Adrenal gland (tissue), 12 donors: ENCODE results near the gene TMEM91. TPM values are rescaled to one million over a fixed set of nuclear protein-coding genes. Genes with fewer than 3 reads are reported as not detected.

Source experiments
- DNase-seq, 7 donors: peaks; one replicate each; pipeline ENCODE4 v3.0.0-alpha.2; 2019 to 2020
- H3K27ac ChIP-seq, 5 donors: fragments of 200-600 bp; sonication (generic) in 4 of 5; 1 replicate in 3 of 5; 2 replicates in 2 of 5; pipeline versions ENCODE4 v1.5.1 to v1.8.0; 2016 to 2020; ENCODE audit warnings: mild to moderate bottlenecking in 1 of 5
- H3K27me3 ChIP-seq: fragments of 200-600 bp; 2 replicates; pipeline ENCODE4 v1.8.0; 2021
- H3K36me3 ChIP-seq, 2 donors: fragments of 200-600 bp; replicated peaks in 1 of 2; 1 replicate in 1 of 2; 2 replicates in 1 of 2; pipeline versions ENCODE4 v1.5.1 to v1.8.0; 2018 to 2022
- H3K4me1 ChIP-seq, 2 donors: fragments of 200-600 bp; replicated peaks in 1 of 2; 1 replicate in 1 of 2; 2 replicates in 1 of 2; pipeline versions ENCODE4 v1.5.1 to v1.8.0; 2018 to 2021
- H3K4me3 ChIP-seq, 4 donors: fragments of 200-600 bp; sonication (generic) in 3 of 4; one replicate each; pipeline ENCODE4 v1.5.1; 2016 to 2018
- H3K9me3 ChIP-seq, 3 donors: fragments of 200-600 bp; sonication (generic) in 1 of 3; replicated peaks in 1 of 3; 1 replicate in 2 of 3; 2 replicates in 1 of 3; pipeline versions ENCODE4 v1.5.1 to v1.8.0; 2016 to 2021
- CTCF ChIP-seq, 6 experiments: fragments of 450-650 bp in 4 of 6; fragments of 200-600 bp in 2 of 6; sonication (generic) in 1 of 6; IDR thresholded peaks; 1 replicate in 5 of 6; 2 replicates in 1 of 6; pipeline versions ENCODE4 v1.5.1 to v1.8.0; 2016 to 2021; ENCODE audit warnings: antibody characterized with exemption in 6 of 6, mild to moderate bottlenecking in 2 of 6, moderate library complexity in 1 of 6
- POLR2A ChIP-seq, 2 donors: fragments of 450-650 bp; IDR thresholded peaks; one replicate each; pipeline ENCODE4 v1.6.1; 2017; ENCODE audit warnings: antibody characterized with exemption in 2 of 2, mild to moderate bottlenecking in 2 of 2, moderate library complexity in 1 of 2
- WGBS, 4 donors: extraction: QIAGEN DNeasy Blood & Tissue Kit in 2 of 4; methylation state at CpG; one replicate each; pipeline versions ENCODE4 v1.1.5 to v1.1.7; 2013 to 2017; 5-methylcytosine and 5-hydroxymethylcytosine counted together
- intact Hi-C, 2 donors: fragments of 100-400 bp; cut with DNase I; formaldehyde crosslinking; loops; one replicate each; pipeline versions ENCODE4 v1.14.1 to v1.15.0; 2022 to 2023
- polyA plus RNA-seq, 3 donors: library from polyadenylated mRNA; stranded (reverse); fragments of 200-250 nt in 2 of 3; fragments of 350-450 nt in 1 of 3; fragmentation: Illumina TruSeq in 1 of 3; extraction: RNeasy Lipid Tissue Mini Kit (QIAGEN cat#74804) in 1 of 3; gene quantifications; one replicate each; pipeline ENCODE4 v1.2.3, GENCODE V29; 2013 to 2014
- total RNA-seq, 9 donors: library from RNA; depleted of rRNA in 4 of 9; stranded (reverse); fragments of >200 nt in 4 of 9; fragments of 120-200 nt in 1 of 9; fragmentation: NEBNext Ultra II Directional in 1 of 9; extraction: Animal tissue kit (Norgen Biotek cat#: 25700) in 1 of 9; gene quantifications; one replicate each; pipeline versions ENCODE4 v1.1.0 to v1.2.4, GENCODE V29; 2013 to 2023
- donor health status: healthy with polysubstance abuse.
- donor health status: Bipolar disorder and iron deficiency.
- donor health status: DM: yes; HTN: yes; CAD: no.
- donor health status: DM: no; HTN: no; CAD: no.
- donor health status: DM: no; HTN: no; CAD: no.
- donor health status: DM: yes; HTN: yes; CAD: no.

The TMEM91 gene
- total and polyA plus RNA-seq, 12 donors: 1.9 to 88.6 (median 9.6) TPM

- intact Hi-C loops: no loop called here
- H3K4me1 ChIP-seq: peaks cover 11 to 20% of the 10 kb centered on the region in 2 donors
Observed at GRCh38 chr19:41402010-41402409, 25.7 kb downstream of the TMEM91 start.

DNA sequence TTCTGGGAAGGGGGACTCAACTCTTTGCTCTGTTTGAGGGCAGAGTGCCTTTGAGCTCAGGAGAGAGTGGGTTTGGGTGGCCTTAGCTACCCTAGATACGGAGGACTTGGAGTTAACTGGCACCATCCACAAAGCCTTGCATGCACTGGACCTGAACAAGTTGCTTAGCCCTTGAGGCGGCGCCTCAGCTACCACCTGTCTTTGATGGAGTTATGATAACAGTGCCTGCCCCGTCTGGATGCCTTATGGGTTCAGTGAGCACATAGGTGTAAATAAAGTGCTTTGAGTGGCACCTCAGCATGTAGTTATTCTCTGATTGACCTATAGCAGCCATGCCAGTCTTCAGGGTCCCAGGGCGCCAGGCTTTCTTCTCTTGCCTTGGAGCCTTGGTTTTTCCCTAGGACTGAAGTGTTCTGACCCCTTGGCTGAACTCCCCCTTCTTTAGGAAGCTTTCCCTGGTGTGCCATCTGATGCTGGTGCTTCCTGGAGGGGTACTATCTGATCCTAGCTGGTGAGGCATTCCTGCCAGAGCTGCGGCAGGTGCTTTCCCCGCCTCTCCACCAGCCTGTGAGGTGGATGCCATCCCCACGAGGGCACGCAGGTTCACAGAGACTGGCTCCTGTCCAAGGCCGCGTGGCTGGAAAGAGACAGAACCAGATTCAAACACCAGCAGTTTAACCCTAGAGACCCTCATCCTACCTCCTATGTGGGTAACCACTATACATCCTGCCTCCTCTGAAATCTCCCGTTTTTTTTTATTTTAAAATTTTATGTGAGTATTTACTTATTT is 27.0 kb downstream of the TMEM91 start:
- Histone ChIP-seq H3K27ac (no peak overlapping the region), H3K27me3 (no peaks in the 10 kb centered on the region), H3K4me3 (no peak overlapping the region), H3K36me3 (no peaks in the 10 kb centered on the region), H3K9me3 (no peaks in the 10 kb centered on the region), H3K4me1 (peaks cover 7 to 16% of the 10 kb centered on the region in 2 donors)
- WGBS, 4 donors: 54 to 73% (median 66%) methylated on average over 8 to 12 of the region's 12 CpGs
- no peak for DNase-seq
- no peak for TF ChIP-seq CTCF (IDR thresholded peaks at IDR 0.05)
- TF ChIP-seq POLR2A (IDR thresholded peaks at IDR 0.05): no peak
- intact Hi-C loops: no loop called here

More at GRCh38 chr19:41402010-41402409, 25.7 kb downstream of the TMEM91 start:
- WGBS, 4 donors: 76 to 90% (median 83%) methylated on average over 3 of the region's 3 CpGs
- Histone ChIP-seq H3K27me3 (no peaks in the 10 kb centered on the region), H3K9me3 (no peaks in the 10 kb centered on the region), H3K36me3 (no peaks in the 10 kb centered on the region), H3K4me3 (no peak overlapping the region), H3K27ac (no peak overlapping the region)
- DNase-seq: no peak
- TF ChIP-seq POLR2A (IDR thresholded peaks at IDR 0.05) (no peak), CTCF (IDR thresholded peaks at IDR 0.05) (no peak)

- H3K27ac ChIP-seq: no peak overlapping the region
Observed at GRCh38 chr19:41405776-41406175, 29.4 kb downstream of the TMEM91 start.

DNA sequence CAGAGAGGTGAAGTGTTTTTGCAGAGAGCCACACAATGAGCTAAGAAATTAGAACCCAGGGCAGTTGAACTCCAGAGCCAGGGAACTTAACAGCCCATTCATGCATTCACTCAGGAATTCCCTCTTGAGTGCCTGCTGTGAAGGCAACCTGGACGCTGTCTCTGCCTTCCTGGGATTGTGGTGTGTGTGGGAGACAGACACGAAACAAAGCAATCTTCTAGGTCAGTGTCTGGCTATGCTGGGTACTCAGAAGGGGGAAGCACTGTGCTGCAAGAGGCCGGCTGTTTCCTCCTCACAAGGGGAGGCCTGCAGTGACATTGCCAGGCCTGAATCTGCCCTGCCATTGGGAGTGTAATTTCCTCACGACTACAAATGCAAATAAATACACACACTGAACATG is 30.9 kb downstream of the TMEM91 start:
- peaks cover 14 to 26% of the 10 kb centered on the region in 2 donors for H3K4me1 ChIP-seq
- H3K36me3 ChIP-seq: peaks cover 0 to 14% of the 10 kb centered on the region in 2 donors
- WGBS, 4 donors: 53 to 84% (median 70%) methylated on average over 4 of the region's 4 CpGs
- H3K4me3 ChIP-seq: no peak overlapping the region
- no peak overlapping the region for H3K27ac ChIP-seq
- TF ChIP-seq CTCF (IDR thresholded peaks at IDR 0.05) (no peak), POLR2A (IDR thresholded peaks at IDR 0.05) (no peak)
- DNase-seq: peak in 2 of 7 donors; percentile 29 to 38
- H3K9me3 ChIP-seq: no peaks in the 10 kb centered on the region
- no peaks in the 10 kb centered on the region for H3K27me3 ChIP-seq
- intact Hi-C loops: no loop called here

More at GRCh38 chr19:41405776-41406175, 29.4 kb downstream of the TMEM91 start:
- 68 to 82% (median 76%) methylated on average over 4 to 6 of the region's 6 CpGs for WGBS, 4 donors
- H3K4me3 ChIP-seq: no peak overlapping the region
- peaks cover 0 to 4% of the 10 kb centered on the region in 2 donors for H3K36me3 ChIP-seq
- no peaks in the 10 kb centered on the region for H3K9me3 ChIP-seq
- TF ChIP-seq CTCF (IDR thresholded peaks at IDR 0.05): no peak
- TF ChIP-seq POLR2A (IDR thresholded peaks at IDR 0.05): no peak
- H3K4me1 ChIP-seq: peaks cover 10 to 20% of the 10 kb centered on the region in 2 donors
- DNase-seq: no peak
- no peaks in the 10 kb centered on the region for H3K27me3 ChIP-seq
- intact Hi-C loops: no loop called here
